IPS-15b (cell line): Measurements from ENCODE around the gene KCNC1.

ENCODE experiments used
- H3K27me3 ChIP-seq: one replicate; pipeline ENCODE4 v1.6.1; 2013; ENCODE audit warnings: low read length; ENCODE audit not compliant: control insufficient read depth, insufficient read depth
- H3K36me3 ChIP-seq: one replicate; pipeline ENCODE4 v1.6.1; 2013; ENCODE audit warnings: low read length; ENCODE audit not compliant: control insufficient read depth, insufficient read depth
- H3K4me1 ChIP-seq: one replicate; pipeline ENCODE4 v1.6.1; 2013; ENCODE audit warnings: mild to moderate bottlenecking, low read length; ENCODE audit not compliant: control insufficient read depth, insufficient read depth
- H3K4me3 ChIP-seq: one replicate; pipeline ENCODE4 v1.5.1; 2013; ENCODE audit warnings: low read depth, low read length
- H3K9ac ChIP-seq: one replicate; pipeline ENCODE4 v1.6.1; 2013; ENCODE audit warnings: low read depth, mild to moderate bottlenecking, low read length
- H3K9me3 ChIP-seq: one replicate; pipeline ENCODE4 v1.6.1; 2013; ENCODE audit warnings: mild to moderate bottlenecking, low read length; ENCODE audit not compliant: control insufficient read depth, insufficient read depth

Gene KCNC1

GRCh38 chr11:17750801-17751165 lies 16.2 kb downstream of the KCNC1 start:
- Histone ChIP-seq H3K9ac (no peak overlapping the region), H3K4me1 (no peaks in the 10 kb centered on the region), H3K9me3 (no peaks in the 10 kb centered on the region), H3K27me3 (no peaks in the 10 kb centered on the region), H3K4me3 (no peak overlapping the region), H3K36me3 (no peaks in the 10 kb centered on the region)

GRCh38 chr11:17751558-17751957 lies 17.0 kb downstream of the KCNC1 start:
- H3K4me1 ChIP-seq = no peaks in the 10 kb centered on the region
- no peak overlapping the region for H3K9ac ChIP-seq
- no peak overlapping the region for H3K4me3 ChIP-seq
- H3K27me3 ChIP-seq = no peaks in the 10 kb centered on the region
- no peaks in the 10 kb centered on the region for H3K9me3 ChIP-seq
- no peaks in the 10 kb centered on the region for H3K36me3 ChIP-seq

GRCh38 chr11:17752144-17752543 lies 17.6 kb downstream of the KCNC1 start:
- H3K9me3 ChIP-seq = no peaks in the 10 kb centered on the region
- no peaks in the 10 kb centered on the region for H3K4me1 ChIP-seq
- H3K4me3 ChIP-seq = no peak overlapping the region
- H3K36me3 ChIP-seq = no peaks in the 10 kb centered on the region
- no peaks in the 10 kb centered on the region for H3K27me3 ChIP-seq
- no peak overlapping the region for H3K9ac ChIP-seq

GRCh38 chr11:17753153-17753552 lies 18.6 kb downstream of the KCNC1 start:
- Histone ChIP-seq H3K36me3 (no peaks in the 10 kb centered on the region), H3K4me3 (no peak overlapping the region), H3K9ac (no peak overlapping the region), H3K4me1 (no peaks in the 10 kb centered on the region), H3K9me3 (no peaks in the 10 kb centered on the region), H3K27me3 (no peaks in the 10 kb centered on the region)

- Histone ChIP-seq H3K9ac (no peak overlapping the region), H3K4me1 (no peaks in the 10 kb centered on the region), H3K9me3 (no peaks in the 10 kb centered on the region), H3K27me3 (no peaks in the 10 kb centered on the region), H3K36me3 (no peaks in the 10 kb centered on the region), H3K4me3 (no peak overlapping the region)
These were observed 19.1 kb downstream of the KCNC1 start for GRCh38 chr11:17753641-17754040.

GRCh38 chr11:17755891-17756290 lies 21.3 kb downstream of the KCNC1 start:
- H3K9me3 ChIP-seq = no peaks in the 10 kb centered on the region

GRCh38 chr11:17760102-17761029 lies 25.8 kb downstream of the KCNC1 start:
- Histone ChIP-seq H3K9me3 (no peaks in the 10 kb centered on the region), H3K4me1 (no peaks in the 10 kb centered on the region), H3K4me3 (no peak overlapping the region)

More at GRCh38 chr11:17755891-17756290, 21.3 kb downstream of the KCNC1 start:
- Histone ChIP-seq H3K36me3 (no peaks in the 10 kb centered on the region), H3K4me1 (no peaks in the 10 kb centered on the region), H3K4me3 (no peak overlapping the region), H3K27me3 (no peaks in the 10 kb centered on the region), H3K9ac (no peak overlapping the region)

GRCh38 chr11:17762309-17762974 lies 27.9 kb downstream of the KCNC1 start:
- Histone ChIP-seq H3K4me1 (no peaks in the 10 kb centered on the region), H3K9me3 (no peaks in the 10 kb centered on the region), H3K9ac (no peak overlapping the region), H3K4me3 (no peak overlapping the region), H3K27me3 (no peaks in the 10 kb centered on the region), H3K36me3 (no peaks in the 10 kb centered on the region)

More at GRCh38 chr11:17760102-17761029, 25.8 kb downstream of the KCNC1 start:
- Histone ChIP-seq H3K36me3 (no peaks in the 10 kb centered on the region), H3K27me3 (no peaks in the 10 kb centered on the region), H3K9ac (no peak overlapping the region)

- Histone ChIP-seq H3K4me1 (no peaks in the 10 kb centered on the region), H3K36me3 (no peaks in the 10 kb centered on the region), H3K27me3 (no peaks in the 10 kb centered on the region), H3K4me3 (no peak overlapping the region), H3K9me3 (no peaks in the 10 kb centered on the region), H3K9ac (no peak overlapping the region)
These were observed 28.7 kb downstream of the KCNC1 start for GRCh38 chr11:17763244-17763643.

- Histone ChIP-seq H3K4me1 (no peaks in the 10 kb centered on the region), H3K27me3 (no peaks in the 10 kb centered on the region), H3K9me3 (no peaks in the 10 kb centered on the region), H3K4me3 (no peak overlapping the region), H3K36me3 (no peaks in the 10 kb centered on the region), H3K9ac (no peak overlapping the region)
These were observed 29.1 kb downstream of the KCNC1 start for GRCh38 chr11:17763703-17764102.

- Histone ChIP-seq H3K9me3 (no peaks in the 10 kb centered on the region), H3K27me3 (no peaks in the 10 kb centered on the region), H3K4me1 (no peaks in the 10 kb centered on the region), H3K4me3 (no peak overlapping the region), H3K9ac (no peak overlapping the region), H3K36me3 (no peaks in the 10 kb centered on the region)
These were observed 30.1 kb downstream of the KCNC1 start for GRCh38 chr11:17764446-17765218.
